ENCODE measurements around the gene FMO1. TPM values are rescaled to one million over a fixed set of nuclear protein-coding genes. Genes with fewer than 3 reads are reported as not detected.

The FMO1 gene
- total RNA-seq, 4 donors from 2014 or later, result 0.77 to 14.1 (median 2.7) TPM

DNA sequence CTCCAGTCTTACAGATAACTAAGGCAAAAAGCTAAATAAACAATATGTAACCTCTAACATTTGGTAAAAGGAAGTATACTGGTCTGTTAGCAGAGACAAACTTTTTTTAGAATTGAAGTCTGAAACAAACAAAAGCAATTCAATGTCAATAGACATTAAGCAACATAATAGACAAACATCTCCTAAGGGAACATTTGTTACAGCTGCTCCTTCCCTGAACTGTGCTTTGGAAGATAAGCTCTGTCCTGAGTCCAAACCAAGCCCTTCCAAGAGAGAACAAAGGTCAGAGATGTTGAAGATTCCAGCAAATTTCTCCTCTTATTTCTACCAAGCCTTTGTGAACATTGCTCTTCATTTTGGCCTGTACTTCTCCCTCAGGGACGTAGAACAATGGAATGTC, 37.9 kb upstream of the FMO1 start:
- H3K27me3 ChIP-seq, result no peaks in the 10 kb centered on the region
- H3K4me1 ChIP-seq, result no peaks in the 10 kb centered on the region
- TF ChIP-seq POLR2A (IDR thresholded peaks at IDR 0.05), result no peak
- TF ChIP-seq, protein P1, sequence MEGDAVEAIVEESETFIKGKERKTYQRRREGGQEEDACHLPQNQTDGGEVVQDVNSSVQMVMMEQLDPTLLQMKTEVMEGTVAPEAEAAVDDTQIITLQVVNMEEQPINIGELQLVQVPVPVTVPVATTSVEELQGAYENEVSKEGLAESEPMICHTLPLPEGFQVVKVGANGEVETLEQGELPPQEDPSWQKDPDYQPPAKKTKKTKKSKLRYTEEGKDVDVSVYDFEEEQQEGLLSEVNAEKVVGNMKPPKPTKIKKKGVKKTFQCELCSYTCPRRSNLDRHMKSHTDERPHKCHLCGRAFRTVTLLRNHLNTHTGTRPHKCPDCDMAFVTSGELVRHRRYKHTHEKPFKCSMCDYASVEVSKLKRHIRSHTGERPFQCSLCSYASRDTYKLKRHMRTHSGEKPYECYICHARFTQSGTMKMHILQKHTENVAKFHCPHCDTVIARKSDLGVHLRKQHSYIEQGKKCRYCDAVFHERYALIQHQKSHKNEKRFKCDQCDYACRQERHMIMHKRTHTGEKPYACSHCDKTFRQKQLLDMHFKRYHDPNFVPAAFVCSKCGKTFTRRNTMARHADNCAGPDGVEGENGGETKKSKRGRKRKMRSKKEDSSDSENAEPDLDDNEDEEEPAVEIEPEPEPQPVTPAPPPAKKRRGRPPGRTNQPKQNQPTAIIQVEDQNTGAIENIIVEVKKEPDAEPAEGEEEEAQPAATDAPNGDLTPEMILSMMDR (IDR thresholded peaks at IDR 0.05), result no peak
- no peaks in the 10 kb centered on the region for H3K9me3 ChIP-seq
- no peak overlapping the region for H3K4me3 ChIP-seq
- no peaks in the 10 kb centered on the region for H3K36me3 ChIP-seq
- H3K27ac ChIP-seq, result peak overlapping the region in 1 of 2 donors; percentile 30
- intact Hi-C loops (cut with DNase I; ENCODE audit: low total_unique reads), result no loop called here
- DNase-seq, result no peak

DNA sequence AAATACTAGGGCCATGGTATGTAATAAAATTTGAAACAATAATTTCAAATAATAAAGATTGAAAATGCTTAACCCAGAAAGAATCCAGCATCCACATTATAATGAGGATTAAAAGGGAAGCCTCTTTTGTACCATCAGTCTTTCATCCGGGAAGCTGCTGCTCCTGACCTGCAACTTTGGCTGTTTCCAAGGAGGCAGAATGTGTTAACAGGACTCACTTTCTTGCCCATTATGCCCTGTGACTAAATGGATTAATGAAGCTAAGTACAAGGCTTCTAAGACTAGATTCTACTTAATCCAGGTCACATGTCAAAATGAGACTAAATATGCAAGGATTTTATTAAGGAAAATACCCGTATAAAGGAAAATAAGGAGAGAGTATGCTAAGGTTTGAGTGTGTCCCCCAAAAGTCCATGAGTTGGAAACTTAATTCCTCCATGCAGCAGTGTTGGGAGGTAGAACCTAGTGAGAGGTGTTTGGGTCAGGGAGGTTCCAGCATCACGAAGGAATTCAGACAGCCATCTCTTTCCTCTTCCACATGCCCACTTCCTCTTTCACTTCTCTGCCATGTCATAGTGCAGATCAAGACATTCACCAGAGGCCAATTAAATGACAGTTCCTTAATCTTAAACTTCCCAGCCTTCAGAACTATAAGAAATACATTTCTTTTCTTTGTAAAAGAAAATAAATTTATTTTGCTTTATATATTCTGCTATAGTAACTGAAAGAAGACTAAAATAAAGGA, 35.5 kb upstream of the FMO1 start:
- DNase-seq, result no peak
- Histone ChIP-seq H3K9me3 (no peaks in the 10 kb centered on the region), H3K4me1 (no peaks in the 10 kb centered on the region), H3K36me3 (no peaks in the 10 kb centered on the region), H3K27me3 (no peaks in the 10 kb centered on the region), H3K4me3 (no peak overlapping the region), H3K27ac (no peak overlapping the region)
- intact Hi-C loops (cut with DNase I; ENCODE audit: low total_unique reads), result no loop called here
- TF ChIP-seq, protein P1 (IDR thresholded peaks at IDR 0.05), result no peak
- no peak for TF ChIP-seq POLR2A (IDR thresholded peaks at IDR 0.05)

DNA sequence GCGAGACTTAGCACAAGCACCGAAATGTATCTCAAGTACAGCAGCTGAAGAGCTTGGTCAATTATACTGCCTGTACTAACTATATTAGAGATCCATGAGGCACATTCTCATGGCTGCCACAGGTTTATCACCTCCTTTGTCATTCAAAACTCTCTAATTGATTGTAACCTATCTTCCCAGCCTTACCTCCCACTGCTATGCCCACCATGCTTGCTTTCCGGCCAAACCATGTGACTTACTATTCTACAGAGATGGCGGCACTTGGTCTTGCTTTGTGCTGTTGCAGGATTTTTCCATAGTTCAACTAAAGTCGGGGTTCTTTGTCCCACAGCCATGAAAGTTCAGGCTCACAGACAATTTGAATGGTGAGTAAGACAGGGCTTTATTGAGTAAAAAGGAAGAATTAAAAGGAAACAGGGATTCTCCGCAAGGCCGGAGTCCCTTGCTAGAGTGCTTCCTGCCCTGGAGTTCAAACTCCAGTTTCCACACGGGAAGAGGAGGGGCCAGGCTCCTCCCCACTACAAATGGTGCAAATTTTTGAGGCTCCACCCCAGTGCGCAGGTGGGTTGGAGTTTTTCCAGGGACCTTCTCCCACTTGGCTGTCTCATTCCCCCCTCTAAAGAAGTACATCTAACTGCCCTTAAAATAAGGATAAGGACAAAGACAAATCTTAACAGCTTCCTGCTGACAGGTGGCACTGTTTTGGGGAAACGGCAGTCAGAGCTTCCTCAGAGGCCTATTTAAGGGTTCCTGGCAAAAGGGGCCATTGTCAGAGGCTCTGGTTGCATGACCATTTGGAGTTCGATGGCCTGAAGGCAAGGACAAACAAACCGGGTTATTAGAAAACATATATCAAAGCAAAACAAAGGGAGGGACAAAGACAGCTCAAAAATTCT, 34.5 kb upstream of the FMO1 start:
- Histone ChIP-seq H3K27ac (no peak overlapping the region), H3K4me3 (no peak overlapping the region), H3K36me3 (no peaks in the 10 kb centered on the region), H3K27me3 (no peaks in the 10 kb centered on the region), H3K9me3 (no peaks in the 10 kb centered on the region), H3K4me1 (no peaks in the 10 kb centered on the region)
- DNase-seq, result no peak
- intact Hi-C loops (cut with DNase I; ENCODE audit: low total_unique reads), result no loop called here
- TF ChIP-seq, protein P1 (IDR thresholded peaks at IDR 0.05), result no peak
- TF ChIP-seq POLR2A (IDR thresholded peaks at IDR 0.05), result no peak

DNA sequence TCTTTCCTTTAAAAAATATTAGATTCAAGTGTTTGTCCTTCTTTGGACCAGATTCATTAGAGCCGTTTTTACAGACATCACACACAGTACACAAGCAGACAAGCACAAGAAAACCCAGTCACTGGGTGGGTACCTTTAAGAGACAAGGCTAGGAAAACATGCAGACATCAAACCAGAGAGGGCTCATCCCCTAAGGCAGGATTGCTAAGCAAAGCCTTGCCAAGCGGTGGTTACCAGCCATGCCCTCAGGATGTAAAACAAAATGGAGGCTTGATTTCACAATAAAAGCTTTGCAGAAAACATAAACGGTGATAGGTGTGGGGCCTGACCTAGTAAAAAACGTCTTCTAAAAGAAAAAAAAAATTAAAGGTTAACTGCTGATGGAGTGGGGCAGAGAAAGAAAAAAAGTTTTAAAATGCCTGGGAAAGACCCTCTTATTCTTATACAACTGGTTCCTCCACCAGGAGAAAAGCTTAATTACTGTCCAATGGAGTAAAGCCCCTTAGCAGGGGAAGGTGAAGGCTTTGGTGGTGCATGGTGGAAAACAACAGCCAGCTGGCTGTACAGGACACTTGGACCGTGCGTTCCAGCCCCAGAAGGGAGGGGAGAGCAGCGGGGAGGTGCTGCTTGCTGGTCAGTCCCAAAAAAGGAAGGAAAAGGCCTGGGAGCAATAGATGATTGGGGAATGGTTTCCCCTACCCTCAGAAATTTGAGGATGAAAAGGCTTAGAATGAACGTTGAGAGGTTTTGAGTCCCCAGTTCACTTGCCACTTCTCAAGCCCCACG, 30.4 kb upstream of the FMO1 start:
- no peak overlapping the region for H3K4me3 ChIP-seq
- no peaks in the 10 kb centered on the region for H3K9me3 ChIP-seq
- H3K27ac ChIP-seq, result no peak overlapping the region
- intact Hi-C loops (cut with DNase I; ENCODE audit: low total_unique reads), result no loop called here
- DNase-seq, result no peak
- no peak for TF ChIP-seq POLR2A (IDR thresholded peaks at IDR 0.05)
- TF ChIP-seq, protein P1 (IDR thresholded peaks at IDR 0.05), result no peak
- H3K27me3 ChIP-seq, result no peaks in the 10 kb centered on the region
- H3K36me3 ChIP-seq, result no peaks in the 10 kb centered on the region
- H3K4me1 ChIP-seq, result no peaks in the 10 kb centered on the region

Data from uterus (tissue), 4 donors.